ENCODE measurements around the gene ZDHHC11.
"Not testable (repeated sequence)": the region's sequence is repeated elsewhere in the genome, so short reads cannot be mapped to it uniquely, and the experiment has no call there.

Gene ZDHHC11

GRCh38 chr5:850511-851006, at the start of gene ZDHHC11:
Gene ZDHHC11, minus strand, starts transcription at chr5:850986. Its CDS starts 384 bp downstream, at chr5:850602.
- no peak for DNase-seq

DNA sequence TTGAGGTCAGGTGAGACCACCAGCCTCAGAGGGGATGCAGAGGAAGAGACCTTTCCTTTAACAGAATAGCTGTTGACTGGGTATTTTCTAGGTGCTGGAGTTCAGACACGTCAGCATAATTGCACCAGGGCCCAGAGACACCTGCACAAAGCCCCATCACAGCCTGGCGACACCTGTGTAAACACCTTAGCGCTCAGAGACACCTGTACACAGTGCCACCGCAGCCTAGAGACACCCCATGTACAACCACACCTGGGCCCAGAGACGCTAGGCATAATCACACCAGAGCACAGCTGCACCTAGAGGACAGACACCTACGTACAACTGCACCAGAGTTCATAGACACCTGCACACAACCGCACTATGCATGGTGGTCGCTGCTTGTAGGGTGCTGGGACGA, 42.9 kb upstream of the ZDHHC11 start:
- DNase-seq, result no peak

DNA sequence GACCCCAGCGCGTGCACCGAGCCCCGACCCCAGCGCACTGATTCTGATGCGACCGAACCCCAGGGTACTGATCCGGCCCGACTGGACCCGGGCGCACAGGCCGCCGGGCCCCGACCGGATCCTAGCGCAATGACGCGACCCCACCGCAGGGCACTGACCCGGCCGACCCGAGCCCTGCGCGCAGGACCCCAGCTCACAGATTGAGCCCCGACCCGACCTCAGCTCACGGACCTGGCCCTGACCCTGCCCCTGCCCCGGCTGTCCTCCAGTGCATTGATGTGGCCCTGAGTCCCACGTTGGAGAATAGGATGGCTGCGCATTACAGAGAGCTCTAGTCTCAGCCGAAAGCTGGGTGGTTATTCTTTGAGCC, 42.3 kb upstream of the ZDHHC11 start:
- no peak for DNase-seq

DNA sequence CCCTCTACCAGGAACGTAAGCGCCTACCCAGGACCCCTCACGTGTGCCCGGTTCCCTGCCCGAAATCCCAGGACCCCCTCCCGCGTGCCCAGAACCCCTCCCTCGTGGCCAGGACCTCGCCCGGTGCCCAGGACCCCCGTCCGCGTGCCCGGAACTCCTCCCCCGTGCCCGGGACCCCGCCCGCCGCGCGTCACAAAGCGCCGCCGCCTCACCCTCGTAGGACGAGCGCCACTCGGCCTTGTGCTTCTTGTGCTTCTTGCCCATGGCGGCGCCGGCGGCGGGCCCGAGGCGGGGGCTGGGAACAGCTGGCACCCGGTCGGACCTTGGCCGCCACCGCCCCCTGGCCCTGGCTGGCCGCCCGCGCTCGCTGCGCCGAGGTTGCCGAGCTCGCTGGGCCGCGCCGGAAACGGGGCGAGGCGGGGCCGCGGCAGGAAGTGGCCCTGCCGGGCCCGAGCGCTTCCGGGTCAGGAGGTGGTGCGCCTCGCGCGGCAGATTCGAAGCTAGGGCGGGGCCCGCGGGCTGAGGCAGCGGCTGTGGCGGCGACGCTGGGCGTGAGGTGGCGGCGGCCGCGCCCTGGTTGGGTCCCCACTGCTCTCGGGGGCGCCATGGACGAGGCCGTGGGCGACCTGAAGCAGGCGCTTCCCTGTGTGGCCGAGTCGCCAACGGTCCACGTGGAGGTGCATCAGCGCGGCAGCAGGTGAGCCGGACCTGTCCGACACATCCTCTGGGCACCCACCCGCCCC, 41.8 kb upstream of the ZDHHC11 start, which contains the start of the genes BRD9 and TRIP13:
TSS of gene BRD9 (minus strand) at position 408 of the 743 bp plus-strand sequence. CDS start at position 264, 144 bp downstream.
TSS of gene TRIP13 (plus strand) at position 491 of the 743 bp plus-strand sequence. CDS start at position 606, 115 bp downstream.
- peak; percentile 83 to 85 for DNase-seq

DNA sequence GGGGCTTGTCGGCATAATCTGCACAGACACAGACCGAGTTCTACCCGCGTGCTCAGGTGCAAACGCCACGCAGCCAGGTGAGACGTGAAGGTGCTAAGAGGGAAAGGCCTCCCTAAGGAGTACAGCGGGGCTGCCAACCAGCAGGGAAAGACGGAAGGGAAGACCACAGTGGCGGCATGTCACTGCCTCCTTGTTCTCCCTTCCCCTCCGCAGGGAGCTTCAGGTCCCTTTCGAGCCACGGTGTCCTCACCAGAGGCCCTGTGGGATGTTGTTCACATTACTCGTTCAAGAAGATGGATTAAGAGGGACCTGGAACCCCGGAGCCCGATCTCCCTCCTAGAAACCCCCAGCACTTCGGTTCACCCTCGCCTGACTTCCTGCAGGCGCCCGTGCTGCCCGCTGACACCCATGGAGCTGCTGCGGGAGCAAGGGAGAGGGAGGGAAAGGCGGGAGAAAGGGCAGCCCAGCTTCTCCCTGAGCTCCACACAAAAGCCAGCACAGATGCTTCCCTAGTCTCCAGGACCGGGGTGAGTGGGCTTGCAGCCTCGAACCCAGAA, 41.1 kb upstream of the ZDHHC11 start:
- DNase-seq, result no peak

GRCh38 chr5:891117-891836, 40.5 kb upstream of the ZDHHC11 start:
- no peak for DNase-seq

GRCh38 chr5:889075-889710, 38.4 kb upstream of the ZDHHC11 start:
- no peak for DNase-seq

DNA sequence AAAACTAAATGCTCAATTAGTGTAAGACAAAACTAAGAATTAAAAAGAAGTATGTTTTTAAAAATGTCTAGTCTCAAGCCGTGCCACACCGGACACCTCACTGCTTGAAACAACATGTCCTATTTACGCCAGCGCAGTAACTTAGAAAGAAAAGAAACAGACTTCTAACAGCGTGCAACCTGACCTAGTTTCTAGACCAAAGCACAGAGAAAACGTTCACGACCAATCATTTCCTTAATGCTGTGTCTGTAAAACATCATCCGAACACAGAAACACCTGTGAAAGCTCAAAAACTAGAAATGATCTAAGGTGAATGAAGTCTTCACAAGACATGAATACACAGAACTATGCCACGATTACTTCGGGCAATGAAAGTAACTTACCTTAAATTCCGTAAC, 37.9 kb upstream of the ZDHHC11 start:
- no peak for DNase-seq

DNA sequence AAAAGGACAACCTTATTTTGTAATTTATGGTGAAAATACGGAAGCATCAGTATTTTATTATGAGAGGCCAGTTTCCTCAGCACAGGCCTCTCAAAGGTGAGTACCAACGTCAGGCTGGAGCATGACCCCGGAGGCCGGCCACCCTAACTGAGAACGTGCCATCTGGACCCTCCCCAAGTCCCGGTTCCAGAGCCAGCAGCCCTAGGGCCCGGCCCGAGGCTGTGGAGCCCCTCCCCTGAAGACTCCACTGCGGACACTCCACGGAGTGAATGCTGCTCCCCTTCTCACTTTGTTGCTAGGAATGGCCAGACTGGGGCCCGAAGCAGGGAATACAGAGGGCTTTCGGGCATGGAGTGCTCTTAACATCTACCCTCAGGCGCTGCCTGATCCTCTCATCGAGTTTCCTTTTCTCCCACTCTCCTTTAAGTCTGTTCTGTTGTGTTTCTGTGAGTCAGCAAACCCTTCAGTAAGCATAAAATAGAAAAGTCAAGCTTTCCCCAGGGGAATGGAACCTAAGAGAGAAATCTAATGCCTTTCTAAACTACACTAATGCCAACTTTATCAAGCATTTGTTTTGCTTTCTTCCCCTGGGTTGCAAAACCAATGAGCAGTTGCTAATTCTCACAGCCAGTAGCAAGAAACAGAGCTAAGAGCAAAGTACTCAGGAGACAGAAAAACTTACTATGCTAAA, 37.3 kb upstream of the ZDHHC11 start:
- no peak for DNase-seq

DNA sequence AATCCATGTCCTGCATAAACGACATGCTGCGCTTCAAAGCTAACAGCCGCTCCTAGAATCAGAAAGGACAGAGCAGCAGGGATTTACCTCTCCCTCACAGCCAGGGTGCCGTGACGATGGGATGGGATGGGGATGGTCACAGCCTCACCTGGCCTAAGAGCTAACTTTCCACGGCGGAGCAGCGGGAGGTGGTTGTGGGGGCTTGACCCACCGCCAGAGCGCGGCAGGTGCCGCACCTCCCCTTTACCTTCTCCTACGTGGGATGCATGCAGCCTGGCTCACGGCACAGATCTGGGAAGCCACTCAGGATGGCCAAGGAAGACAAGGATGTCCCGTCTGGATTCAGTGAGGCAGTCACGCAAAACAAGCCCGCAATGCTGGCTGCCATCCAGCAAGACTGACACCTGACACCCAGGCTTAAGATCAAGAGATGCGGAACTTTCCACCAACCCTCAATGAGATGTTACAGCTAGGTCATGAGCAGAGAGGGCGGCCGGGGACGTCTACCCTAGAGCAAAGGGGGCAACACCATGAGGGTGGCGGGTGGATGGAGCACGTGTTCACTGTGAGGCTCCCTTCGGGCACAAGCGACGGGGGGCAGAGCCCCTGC, 36.0 kb upstream of the ZDHHC11 start:
- DNase-seq, result no peak

DNA sequence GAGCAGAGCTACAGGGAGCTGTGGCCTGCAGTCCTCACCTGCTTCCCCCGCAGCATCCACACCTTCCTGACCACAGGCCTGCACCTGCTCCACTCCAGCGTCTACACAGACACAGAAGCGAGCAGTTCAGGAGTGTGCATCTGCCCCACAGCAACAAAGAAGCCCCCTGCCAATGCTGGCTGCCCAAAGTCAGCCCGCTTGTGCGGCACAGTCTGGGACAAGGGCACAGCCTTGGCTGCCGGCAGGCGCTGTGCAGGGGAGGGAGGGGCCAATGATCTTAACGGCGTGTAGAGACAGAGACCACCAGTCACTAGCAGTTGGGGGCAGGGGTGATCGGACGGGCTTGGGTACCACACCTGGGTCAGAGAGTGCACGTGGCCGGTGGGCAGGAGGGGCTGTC, 35.2 kb upstream of the ZDHHC11 start:
- no peak for DNase-seq

GRCh38 chr5:885529-885928, 34.7 kb upstream of the ZDHHC11 start:
- no peak for DNase-seq

GRCh38 chr5:885127-885442, 34.3 kb upstream of the ZDHHC11 start:
- DNase-seq, result no peak

GRCh38 chr5:884345-885126, 33.8 kb upstream of the ZDHHC11 start:
- DNase-seq, result no peak

GRCh38 chr5:883475-884181, 32.8 kb upstream of the ZDHHC11 start:
- DNase-seq, result no peak

DNA sequence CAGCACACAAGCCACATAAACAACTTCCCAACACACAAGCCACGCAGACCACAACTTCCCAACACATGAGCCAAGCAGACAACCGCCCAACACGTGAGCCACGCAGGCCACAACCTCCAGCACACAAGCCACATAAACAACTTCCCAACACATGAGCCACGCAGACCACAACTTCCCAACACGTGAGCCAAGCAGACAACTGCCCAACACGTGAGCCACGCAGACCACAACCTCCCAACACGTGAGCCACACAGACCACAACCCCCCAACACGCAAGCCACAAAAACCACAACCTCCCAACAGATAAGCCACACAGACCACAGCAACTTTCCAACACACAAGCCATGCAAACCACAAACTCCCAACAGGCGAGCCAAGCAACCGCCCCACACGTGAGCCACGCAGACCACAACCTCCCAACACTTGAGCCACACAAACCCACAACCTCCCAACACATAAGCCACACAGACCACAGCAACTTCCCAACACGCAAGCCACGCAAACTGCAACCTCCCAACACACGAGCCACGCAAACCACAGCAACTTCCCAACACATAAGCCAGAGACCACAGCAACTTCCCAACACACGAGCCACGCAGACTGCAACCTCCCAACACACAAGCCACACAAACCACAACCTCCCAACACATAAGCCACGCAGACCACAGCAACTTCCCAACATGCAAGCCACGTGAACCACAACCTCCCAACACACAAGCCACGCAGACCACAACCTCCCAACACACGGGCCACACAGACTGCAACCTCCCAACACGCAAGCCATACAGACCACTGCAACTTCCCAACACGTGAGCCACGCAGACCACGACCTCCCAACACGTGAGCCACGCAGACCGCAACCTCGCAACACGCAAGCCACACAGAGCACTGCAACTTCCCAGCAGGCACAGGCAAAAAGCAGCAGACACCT, 31.7 kb upstream of the ZDHHC11 start:
- peak in 1 of 2 donors; percentile 16 for DNase-seq

GRCh38 chr5:881551-881935, 30.8 kb upstream of the ZDHHC11 start:
- DNase-seq, result no peak

DNA sequence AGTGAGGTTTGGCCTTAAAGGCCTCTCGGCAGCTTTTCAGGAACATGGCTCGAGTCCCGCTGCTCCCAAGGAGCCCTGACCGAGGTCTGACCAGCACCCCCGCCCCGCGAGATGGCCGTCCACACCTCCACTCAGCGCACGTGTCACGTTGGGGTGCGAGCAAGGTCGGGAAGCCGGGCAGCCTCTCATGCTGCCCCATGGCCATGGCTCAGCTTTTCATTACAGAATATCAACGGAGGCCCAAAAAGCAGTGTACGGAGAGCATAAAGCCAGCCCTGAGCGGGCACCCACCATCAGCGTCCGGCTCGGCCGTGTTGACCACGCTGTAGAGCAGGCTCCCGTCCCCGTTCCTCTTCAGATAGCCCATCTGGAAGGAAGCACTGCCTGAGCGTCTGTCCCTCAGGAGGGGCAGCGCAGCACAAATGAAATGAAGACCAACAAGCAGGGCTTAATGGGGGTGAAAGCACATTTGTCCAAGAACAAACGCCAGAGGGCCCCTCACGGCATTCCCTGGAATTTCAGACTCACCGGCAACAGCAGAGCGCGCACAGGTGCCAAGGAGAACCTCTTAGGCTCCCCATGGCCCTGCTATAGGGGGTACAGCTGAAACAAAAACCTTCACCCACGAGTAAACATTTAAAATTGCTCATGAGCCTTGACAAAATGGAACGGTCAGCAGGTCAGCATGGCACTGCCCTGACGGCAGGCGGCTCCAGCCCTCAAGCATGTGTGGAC, 30.2 kb upstream of the ZDHHC11 start:
- DNase-seq, result no peak

DNA sequence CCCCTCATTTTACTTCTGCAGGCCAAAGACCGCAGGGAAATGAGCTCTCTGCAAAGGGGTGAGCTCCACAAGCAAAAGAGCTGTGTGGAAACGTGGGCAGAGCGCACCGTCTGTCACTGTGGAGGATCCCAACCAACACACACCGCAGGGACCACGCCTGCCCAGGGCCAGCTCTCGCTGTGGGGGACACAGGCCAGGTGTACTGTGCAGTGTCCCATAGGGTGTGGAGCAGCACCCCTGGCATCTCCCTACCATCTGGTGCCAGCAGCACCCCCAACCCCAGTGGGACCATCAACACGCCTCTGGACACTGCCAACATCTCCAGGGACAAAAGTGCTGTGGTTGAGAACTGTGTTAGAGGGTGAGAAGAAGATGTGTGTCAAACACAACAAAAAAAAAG, 27.9 kb upstream of the ZDHHC11 start:
- DNase-seq, result not testable (repeated sequence)

All from CD4-positive, alpha-beta T cell treated with Interleukin-1 beta for 1 hour (primary cell).